Measurements from ENCODE around the gene CHRM4. TPM values are rescaled to one million over a fixed set of nuclear protein-coding genes. Genes with fewer than 3 reads are reported as not detected.
A peak's percentile ranks its signal among the peaks of the same experiment; 100 is the strongest.
"Not testable (repeated sequence)": the region's sequence is repeated elsewhere in the genome, so short reads cannot be mapped to it uniquely, and the experiment has no call there.

The CHRM4 gene
- total RNA-seq, 1 donor = 1.3 TPM

GRCh38 chr11:46380340-46381047 is 11.1 kb downstream of the CHRM4 start:
- Histone ChIP-seq H3K4me1 (ENCODE audit: insufficient read depth, low read length) (peaks cover 30% of the 10 kb centered on the region), H3K9me3 (ENCODE audit: low read depth, low read length) (no peaks in the 10 kb centered on the region), H3K4me3 (ENCODE audit: low read length) (peak overlapping the region; percentile 47), H3K27me3 (ENCODE audit: insufficient read depth, low read length) (peaks cover 15% of the 10 kb centered on the region)

GRCh38 chr11:46379482-46380293 is 11.9 kb downstream of the CHRM4 start:
- H3K27me3 ChIP-seq (ENCODE audit: insufficient read depth, low read length) = peaks cover 15% of the 10 kb centered on the region
- H3K4me1 ChIP-seq (ENCODE audit: insufficient read depth, low read length) = peaks cover 30% of the 10 kb centered on the region
- H3K4me3 ChIP-seq (ENCODE audit: low read length); H3K9me3 ChIP-seq (ENCODE audit: low read depth, low read length): not testable (repeated sequence)

DNA sequence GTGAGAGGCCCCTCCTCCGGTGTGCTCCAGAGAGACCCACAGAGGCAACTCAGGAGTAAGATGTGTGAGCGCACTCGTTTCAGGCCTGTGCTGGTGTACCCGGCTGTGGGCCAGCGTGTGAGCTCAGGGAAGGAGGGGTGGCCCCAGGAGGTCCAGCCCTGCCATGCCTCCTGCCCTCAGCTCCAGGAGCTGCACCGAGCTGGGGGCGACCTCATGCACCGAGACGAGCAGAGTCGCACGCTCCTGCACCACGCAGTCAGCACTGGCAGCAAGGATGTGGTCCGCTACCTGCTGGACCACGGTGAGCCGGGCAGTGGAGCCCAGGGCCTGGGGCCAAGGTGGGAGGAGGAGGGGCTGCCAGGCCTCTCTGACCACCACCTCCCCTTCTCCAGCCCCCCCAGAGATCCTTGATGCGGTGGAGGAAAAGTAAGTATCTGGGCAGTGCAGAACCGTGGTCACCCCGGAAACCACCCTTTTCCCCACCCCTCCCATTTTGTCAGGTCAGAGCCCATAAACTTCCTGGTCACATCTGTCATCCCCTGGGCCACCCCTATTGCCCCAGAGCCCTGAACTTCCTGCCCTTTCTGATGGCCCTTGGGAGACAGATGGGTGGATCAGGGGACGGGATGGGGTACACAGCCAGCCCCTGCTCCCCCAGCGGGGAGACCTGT is 12.6 kb downstream of the CHRM4 start:
- peaks cover 30% of the 10 kb centered on the region for H3K4me1 ChIP-seq (ENCODE audit: insufficient read depth, low read length)
- H3K9me3 ChIP-seq (ENCODE audit: low read depth, low read length) = no peaks in the 10 kb centered on the region
- H3K27me3 ChIP-seq (ENCODE audit: insufficient read depth, low read length) = peaks cover 15% of the 10 kb centered on the region

DNA sequence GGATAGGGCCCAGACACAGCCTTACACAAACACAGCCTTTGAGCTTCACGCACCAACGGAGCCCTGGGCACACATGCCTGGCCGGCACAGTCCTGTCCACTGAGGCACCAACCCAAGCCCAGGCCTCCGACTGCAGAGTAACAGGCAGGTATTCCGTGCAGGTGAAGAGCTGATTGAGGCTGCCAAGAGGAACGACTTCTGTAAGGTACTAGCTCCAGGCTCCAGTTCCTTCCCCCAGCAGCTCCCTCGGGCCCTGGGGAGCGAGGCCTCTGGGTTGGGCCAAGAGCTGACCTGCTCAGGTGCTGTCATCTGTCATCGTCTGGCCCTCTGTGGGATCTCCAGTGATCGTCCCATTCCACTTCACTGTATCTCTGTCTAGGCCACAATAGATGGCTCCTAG is 13.3 kb downstream of the CHRM4 start:
- peaks cover 15% of the 10 kb centered on the region for H3K27me3 ChIP-seq (ENCODE audit: insufficient read depth, low read length)
- no peak overlapping the region for H3K4me3 ChIP-seq (ENCODE audit: low read length)
- H3K4me1 ChIP-seq (ENCODE audit: insufficient read depth, low read length) = peaks cover 30% of the 10 kb centered on the region
- H3K9me3 ChIP-seq (ENCODE audit: low read depth, low read length) = no peaks in the 10 kb centered on the region

More for the DNA sequence above, 12.6 kb downstream of the CHRM4 start:
- H3K4me3 ChIP-seq (ENCODE audit: low read length) = no peak overlapping the region

DNA sequence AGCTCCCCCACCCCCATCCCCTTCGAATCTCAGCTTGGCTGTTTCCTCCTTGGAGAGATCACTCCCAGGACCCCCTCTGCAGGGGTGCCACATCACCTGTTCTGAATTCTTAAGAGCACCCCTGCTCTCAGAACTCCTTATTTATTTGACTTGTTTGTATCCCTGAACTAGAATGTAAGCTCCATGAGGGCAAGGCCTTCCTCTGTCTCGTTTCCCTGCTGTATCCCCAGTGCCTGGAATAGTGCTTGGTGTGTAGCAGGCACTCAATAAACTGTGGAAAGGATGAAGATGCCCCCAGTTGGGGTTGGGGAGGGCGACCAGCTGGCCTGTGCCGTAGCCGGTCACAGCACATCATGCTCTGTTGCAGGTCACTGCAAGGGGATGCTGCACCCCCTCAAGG is 13.7 kb downstream of the CHRM4 start:
- Histone ChIP-seq H3K4me1 (ENCODE audit: insufficient read depth, low read length) (peaks cover 29% of the 10 kb centered on the region), H3K4me3 (ENCODE audit: low read length) (no peak overlapping the region), H3K27me3 (ENCODE audit: insufficient read depth, low read length) (peaks cover 11% of the 10 kb centered on the region), H3K9me3 (ENCODE audit: low read depth, low read length) (no peaks in the 10 kb centered on the region)

DNA sequence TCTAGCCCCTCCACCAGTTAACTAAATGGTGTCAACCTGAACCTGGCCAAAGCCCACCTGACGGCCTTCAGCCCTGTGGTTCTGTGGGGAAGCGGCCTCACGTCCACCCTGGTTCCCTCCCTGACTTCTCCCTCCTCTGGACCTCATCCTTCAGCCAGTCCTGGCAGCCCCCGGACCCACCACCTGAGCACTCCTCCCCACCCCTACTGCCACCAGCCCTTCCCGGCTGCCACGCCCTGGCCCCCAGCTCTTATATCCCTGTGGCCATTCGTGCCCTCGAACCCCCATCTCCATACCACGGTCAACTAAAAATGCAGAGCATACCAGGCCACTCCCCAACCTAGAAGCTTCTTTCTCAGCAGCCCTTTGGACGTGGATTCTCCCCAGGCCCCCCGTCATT is 14.3 kb downstream of the CHRM4 start:
- Histone ChIP-seq H3K9me3 (ENCODE audit: low read depth, low read length) (no peaks in the 10 kb centered on the region), H3K4me1 (ENCODE audit: insufficient read depth, low read length) (peaks cover 24% of the 10 kb centered on the region), H3K27me3 (ENCODE audit: insufficient read depth, low read length) (peaks cover 5% of the 10 kb centered on the region), H3K4me3 (ENCODE audit: low read length) (no peak overlapping the region)

DNA sequence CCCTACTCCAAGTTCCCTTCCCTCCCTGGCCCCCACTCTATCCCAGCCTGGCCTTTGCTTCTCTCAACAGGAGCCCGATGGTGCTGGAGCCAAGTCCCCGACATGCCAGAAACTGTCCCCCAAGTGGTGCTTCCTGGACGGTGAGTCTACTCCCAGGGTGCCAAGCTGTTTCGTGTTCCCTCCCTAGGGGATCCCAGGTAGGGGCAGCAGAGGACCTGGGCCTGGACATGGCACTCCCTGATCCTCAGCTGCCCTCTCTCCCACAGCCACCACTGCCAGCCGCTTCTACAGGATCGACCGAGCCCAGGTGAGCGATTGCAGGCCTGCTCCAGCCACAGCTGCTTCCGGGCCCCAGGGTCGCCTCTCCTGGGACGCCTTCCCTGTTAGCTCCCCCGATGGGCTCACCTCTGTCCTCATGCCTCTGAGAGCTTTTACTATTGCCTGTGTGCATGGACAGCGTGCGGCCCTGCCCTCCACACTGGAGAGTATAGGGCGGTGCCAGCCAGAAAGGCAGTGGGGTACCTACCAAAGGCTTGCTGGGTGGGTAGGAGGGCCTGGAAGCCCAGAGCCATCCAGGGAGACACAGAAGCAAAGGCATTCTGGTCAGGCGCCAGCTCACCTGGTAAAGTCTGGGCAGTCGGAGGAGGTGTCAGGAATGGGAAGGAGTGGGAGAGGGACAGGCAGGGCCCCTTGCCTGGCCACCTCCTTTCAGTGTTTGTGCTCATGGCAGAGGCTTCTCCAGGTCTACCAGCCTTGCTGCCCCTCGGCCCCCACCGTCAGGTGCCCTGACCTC is 15.1 kb downstream of the CHRM4 start:
- H3K9me3 ChIP-seq (ENCODE audit: low read depth, low read length) = no peaks in the 10 kb centered on the region
- H3K27me3 ChIP-seq (ENCODE audit: insufficient read depth, low read length) = no peaks in the 10 kb centered on the region
- H3K4me1 ChIP-seq (ENCODE audit: insufficient read depth, low read length) = peaks cover 18% of the 10 kb centered on the region
- H3K4me3 ChIP-seq (ENCODE audit: low read length) = no peak overlapping the region

GRCh38 chr11:46375392-46376101 is 16.0 kb downstream of the CHRM4 start:
- Histone ChIP-seq H3K27me3 (ENCODE audit: insufficient read depth, low read length) (no peaks in the 10 kb centered on the region), H3K4me3 (ENCODE audit: low read length) (no peak overlapping the region), H3K9me3 (ENCODE audit: low read depth, low read length) (no peaks in the 10 kb centered on the region), H3K4me1 (ENCODE audit: insufficient read depth, low read length) (peaks cover 15% of the 10 kb centered on the region)

DNA sequence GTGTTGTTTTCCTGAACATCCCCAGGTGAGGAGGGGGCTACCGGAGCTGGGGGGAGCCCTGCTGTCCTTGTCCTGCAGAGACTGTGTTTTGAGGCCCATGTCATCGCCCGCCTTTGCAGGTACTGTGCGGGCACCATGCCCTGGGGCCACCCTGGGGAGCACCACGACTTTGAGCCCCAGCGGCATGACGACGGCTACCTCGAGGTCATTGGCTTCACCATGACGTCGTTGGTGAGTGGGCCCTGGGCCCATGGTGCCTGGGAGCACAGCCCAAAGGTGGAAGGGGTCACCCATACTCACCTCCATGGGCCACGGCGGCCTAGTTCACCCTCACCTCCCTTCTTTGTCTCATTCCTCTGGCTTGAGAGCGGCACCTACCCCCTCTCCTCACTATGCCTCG is 16.8 kb downstream of the CHRM4 start:
- Histone ChIP-seq H3K4me1 (ENCODE audit: insufficient read depth, low read length) (peaks cover 14% of the 10 kb centered on the region), H3K4me3 (ENCODE audit: low read length) (no peak overlapping the region), H3K9me3 (ENCODE audit: low read depth, low read length) (no peaks in the 10 kb centered on the region), H3K27me3 (ENCODE audit: insufficient read depth, low read length) (no peaks in the 10 kb centered on the region)

GRCh38 chr11:46373787-46374740 is 17.5 kb downstream of the CHRM4 start:
- peaks cover 7% of the 10 kb centered on the region for H3K4me1 ChIP-seq (ENCODE audit: insufficient read depth, low read length)
- H3K9me3 ChIP-seq (ENCODE audit: low read depth, low read length) = no peaks in the 10 kb centered on the region
- H3K27me3 ChIP-seq (ENCODE audit: insufficient read depth, low read length) = no peaks in the 10 kb centered on the region
- H3K4me3 ChIP-seq (ENCODE audit: low read length) = no peak overlapping the region

DNA sequence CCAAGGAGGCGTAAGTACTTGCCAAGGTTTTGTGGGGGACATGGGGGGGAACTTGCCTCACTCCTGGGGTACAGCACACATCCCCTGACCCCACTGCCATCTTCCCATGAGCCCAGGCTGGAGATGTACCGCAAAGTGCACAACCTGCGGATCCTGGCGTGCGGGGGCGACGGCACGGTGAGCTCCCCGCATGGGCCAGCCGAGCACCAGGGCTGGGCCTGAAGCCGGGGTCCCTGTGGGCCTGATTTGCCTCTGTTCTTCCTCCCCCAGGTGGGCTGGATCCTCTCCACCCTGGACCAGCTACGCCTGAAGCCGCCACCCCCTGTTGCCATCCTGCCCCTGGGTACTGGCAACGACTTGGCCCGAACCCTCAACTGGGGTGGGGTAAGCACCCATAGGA is 19.1 kb downstream of the CHRM4 start:
- H3K4me3 ChIP-seq (ENCODE audit: low read length); H3K9me3 ChIP-seq (ENCODE audit: low read depth, low read length); H3K27me3 ChIP-seq (ENCODE audit: insufficient read depth, low read length); H3K4me1 ChIP-seq (ENCODE audit: insufficient read depth, low read length): not testable (repeated sequence)

- H3K4me1 ChIP-seq (ENCODE audit: insufficient read depth, low read length) = peaks cover 2% of the 10 kb centered on the region
- no peak overlapping the region for H3K4me3 ChIP-seq (ENCODE audit: low read length)
- H3K9me3 ChIP-seq (ENCODE audit: low read depth, low read length) = no peaks in the 10 kb centered on the region
- no peaks in the 10 kb centered on the region for H3K27me3 ChIP-seq (ENCODE audit: insufficient read depth, low read length)
These were observed 19.5 kb downstream of the CHRM4 start for GRCh38 chr11:46372086-46372485.

DNA sequence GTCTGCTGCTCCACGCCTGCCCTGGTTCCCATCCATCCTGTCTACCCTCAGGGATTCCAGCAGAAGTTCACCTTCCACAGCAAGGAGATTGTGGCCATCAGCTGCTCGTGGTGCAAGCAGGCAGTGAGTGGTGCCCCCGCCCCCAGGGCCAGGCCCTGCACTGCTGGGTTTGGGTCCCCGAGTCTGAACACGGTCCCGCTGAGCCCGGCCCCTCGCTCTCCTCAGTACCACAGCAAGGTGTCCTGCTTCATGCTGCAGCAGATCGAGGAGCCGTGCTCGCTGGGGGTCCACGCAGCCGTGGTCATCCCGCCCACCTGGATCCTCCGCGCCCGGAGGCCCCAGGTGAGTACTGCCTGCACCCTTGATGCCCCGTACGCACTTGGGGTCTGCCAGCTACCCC is 20.3 kb downstream of the CHRM4 start:
- peaks cover 10% of the 10 kb centered on the region for H3K4me1 ChIP-seq (ENCODE audit: insufficient read depth, low read length)
- H3K9me3 ChIP-seq (ENCODE audit: low read depth, low read length); H3K27me3 ChIP-seq (ENCODE audit: insufficient read depth, low read length); H3K4me3 ChIP-seq (ENCODE audit: low read length): not testable (repeated sequence)

Measured in mononuclear cell (primary cell).